ENCODE data around the gene DIS3L2. TPM values are rescaled to one million over a fixed set of nuclear protein-coding genes. Genes with fewer than 3 reads are reported as not detected.

DIS3L2 gene
- total RNA-seq, 2 experiments from 2014 or later, result 25.6 to 34.5 TPM

DNA sequence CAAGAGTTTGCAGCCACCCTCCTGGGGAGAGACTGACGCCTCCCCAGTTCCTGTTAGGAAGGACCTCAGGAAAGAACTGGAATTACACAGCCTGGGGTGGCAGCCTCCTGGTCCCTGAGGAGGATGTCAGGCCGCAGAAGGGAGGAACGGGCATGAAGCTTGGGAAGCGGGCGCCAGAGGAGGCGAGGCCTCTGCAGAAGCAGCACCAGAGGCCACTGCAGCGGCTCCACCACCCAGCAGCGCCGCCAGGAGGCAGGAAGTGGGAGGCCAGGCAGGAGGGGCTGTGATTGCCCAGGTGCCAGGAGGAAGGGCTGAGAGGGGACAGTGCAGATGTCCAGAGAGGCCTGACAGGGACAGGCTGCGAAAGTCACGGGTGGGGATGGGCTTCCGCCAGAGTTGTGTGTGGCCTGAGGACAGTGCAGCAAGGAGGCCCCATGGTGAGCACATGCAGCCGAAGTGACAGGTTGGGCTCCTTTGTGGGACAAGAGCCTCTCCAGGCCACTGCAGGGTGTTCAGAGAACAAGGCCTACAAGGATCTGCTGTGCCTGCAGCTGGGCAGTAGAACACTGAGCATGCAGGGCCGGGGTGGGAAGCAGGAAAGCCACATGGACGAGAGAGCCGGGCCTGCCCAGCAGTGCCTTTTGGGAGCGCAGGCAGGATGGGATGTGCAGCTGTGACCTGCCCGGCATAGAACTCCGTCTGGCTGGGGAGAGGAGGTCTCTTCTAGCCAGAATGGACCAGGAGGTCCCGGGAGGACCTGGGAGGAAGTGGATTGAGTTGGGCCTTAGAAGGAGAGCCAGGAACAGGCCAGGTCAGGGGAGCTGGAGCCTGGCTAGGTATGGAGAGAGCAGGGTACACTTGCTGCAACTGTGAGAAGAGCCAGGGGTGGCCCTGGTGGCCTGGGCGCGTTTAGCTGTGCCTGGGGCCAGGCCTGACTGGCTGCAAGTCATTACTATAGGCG, 377.9 kb downstream of the DIS3L2 start:
- ATAC-seq, result no peak
- POLR2A ChIA-PET, result no interaction called here
- H3K27me3 Mint-ChIP-seq, result no peaks in the 10 kb centered on the region
- peak; percentile 22 for DNase-seq
- H3K4me3 Mint-ChIP-seq, result no peak overlapping the region
- peaks cover 2% of the 10 kb centered on the region for H3K36me3 Mint-ChIP-seq (ENCODE audit: low read depth)
- H3K27ac Mint-ChIP-seq, result no peak overlapping the region
- H3K9me3 Mint-ChIP-seq (ENCODE audit: low read depth), result no peaks in the 10 kb centered on the region
- peaks cover 2% of the 10 kb centered on the region for H3K4me1 Mint-ChIP-seq
- intact Hi-C loops (cut with DNase I, micrococcal nuclease), result loop anchor here (5.0 kb wide), 2 partner anchors 98 to 183 kb away; partner anchors contain the start of gene PRSS56 (in 2 of the 2)
- CTCF ChIA-PET, result interaction anchor here (0.5 to 0.6 kb wide), 2 partner anchors 90 to 213 kb away, joined by 3 read pairs; no protein-coding TSS in a partner anchor

DNA sequence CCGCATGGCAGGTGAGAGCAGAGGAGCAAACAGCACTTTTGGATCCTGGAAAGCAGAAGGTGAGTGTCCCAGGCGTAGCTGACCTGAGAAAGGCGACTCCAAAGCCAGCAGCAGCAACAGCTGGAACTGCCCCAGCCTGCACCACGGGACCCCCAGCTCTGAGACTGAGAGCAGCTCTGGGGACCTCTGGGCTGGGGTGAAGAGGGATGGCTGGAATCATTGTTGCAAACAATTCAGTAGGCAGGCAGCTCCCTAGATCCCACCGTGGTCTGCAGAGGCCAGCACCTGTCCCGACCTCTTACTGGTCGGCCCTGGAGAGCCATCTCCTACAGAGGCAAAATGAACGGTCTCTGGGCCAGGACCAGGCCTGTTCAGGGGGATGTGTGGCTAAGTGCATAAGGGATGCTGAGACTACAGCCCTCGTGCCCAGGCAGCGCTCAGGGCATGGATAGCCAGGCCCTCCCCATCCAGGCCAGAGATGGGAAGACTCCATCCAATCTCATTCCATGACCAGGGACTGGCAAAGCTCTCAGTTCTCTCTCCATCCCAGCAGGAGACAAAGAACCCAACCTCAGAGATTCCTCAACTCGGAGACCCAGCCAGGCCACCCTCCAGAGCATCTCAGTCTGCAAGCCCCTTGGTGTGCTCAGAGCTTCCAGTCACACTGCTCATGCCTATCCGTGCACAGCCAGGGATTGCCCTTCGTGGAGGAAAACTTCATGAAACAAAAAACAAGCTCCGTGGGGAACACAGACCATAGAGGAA, 378.8 kb downstream of the DIS3L2 start:
- peak; percentile 3 for DNase-seq
- ChIA-PET CTCF (interaction anchor here (0.5 to 1.0 kb wide), 3 partner anchors 11 to 212 kb away, joined by 3 read pairs; no protein-coding TSS in a partner anchor), POLR2A (no interaction called here)
- no peak for ATAC-seq
- no peak overlapping the region for H3K27ac Mint-ChIP-seq
- H3K9me3 Mint-ChIP-seq (ENCODE audit: low read depth), result no peaks in the 10 kb centered on the region
- peaks cover 2% of the 10 kb centered on the region for H3K36me3 Mint-ChIP-seq (ENCODE audit: low read depth)
- intact Hi-C loops (cut with DNase I, micrococcal nuclease), result loop anchor here (5.0 kb wide), 1 partner anchor 182 kb away; the partner anchor contains the start of gene PRSS56 (in 2 of the 2)
- no peak overlapping the region for H3K4me3 Mint-ChIP-seq
- H3K4me1 Mint-ChIP-seq, result peaks cover 2% of the 10 kb centered on the region
- peaks cover 1% of the 10 kb centered on the region for H3K27me3 Mint-ChIP-seq

DNA sequence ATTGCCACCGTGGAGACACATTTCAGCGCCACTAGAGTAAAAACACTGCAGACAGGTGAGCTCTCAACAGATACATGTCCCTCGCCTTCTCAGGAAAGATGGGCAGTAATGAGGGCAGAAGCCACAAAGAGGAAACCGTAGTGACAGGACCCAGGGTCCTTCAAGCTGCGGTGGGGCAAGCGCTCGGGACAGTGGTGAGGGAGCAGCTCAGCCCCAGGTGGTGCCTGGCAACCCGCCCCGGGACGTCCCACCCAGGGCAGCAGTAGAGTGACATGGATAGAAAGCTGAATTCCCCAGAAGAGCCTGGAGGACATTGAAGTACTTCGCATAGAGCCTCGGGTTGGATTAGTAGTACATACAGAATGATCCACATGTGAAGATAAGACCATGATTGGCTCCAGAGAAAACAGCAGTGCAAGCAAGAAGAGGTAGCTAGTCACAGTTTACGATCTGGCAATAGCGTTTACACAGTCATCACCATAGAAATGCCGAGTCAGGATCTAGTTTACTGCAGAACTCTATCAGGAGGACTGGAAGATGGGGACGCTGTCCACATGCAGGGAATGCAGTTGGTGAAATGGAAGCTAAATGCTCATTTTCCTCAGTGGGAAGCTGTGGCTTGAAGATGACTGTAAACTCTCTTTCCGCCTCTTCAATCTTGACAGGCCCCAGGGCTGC, 379.7 kb downstream of the DIS3L2 start:
- H3K36me3 Mint-ChIP-seq (ENCODE audit: low read depth), result peaks cover 2% of the 10 kb centered on the region
- DNase-seq (peak; percentile 2), ATAC-seq (no peak)
- CTCF ChIA-PET, result interaction anchor here (0.8 to 1.0 kb wide), 2 partner anchors 10 to 96 kb away, joined by 3 read pairs; no protein-coding TSS in a partner anchor
- peaks cover 1% of the 10 kb centered on the region for H3K27me3 Mint-ChIP-seq
- H3K27ac Mint-ChIP-seq, result no peak overlapping the region
- intact Hi-C loops (cut with DNase I, micrococcal nuclease), result loop anchor here (5.0 kb wide), 1 partner anchor 181 kb away; the partner anchor contains the start of gene PRSS56 (in 2 of the 2)
- peaks cover 2% of the 10 kb centered on the region for H3K4me1 Mint-ChIP-seq
- H3K9me3 Mint-ChIP-seq (ENCODE audit: low read depth), result no peaks in the 10 kb centered on the region
- no peak overlapping the region for H3K4me3 Mint-ChIP-seq
- POLR2A ChIA-PET, result no interaction called here

DNA sequence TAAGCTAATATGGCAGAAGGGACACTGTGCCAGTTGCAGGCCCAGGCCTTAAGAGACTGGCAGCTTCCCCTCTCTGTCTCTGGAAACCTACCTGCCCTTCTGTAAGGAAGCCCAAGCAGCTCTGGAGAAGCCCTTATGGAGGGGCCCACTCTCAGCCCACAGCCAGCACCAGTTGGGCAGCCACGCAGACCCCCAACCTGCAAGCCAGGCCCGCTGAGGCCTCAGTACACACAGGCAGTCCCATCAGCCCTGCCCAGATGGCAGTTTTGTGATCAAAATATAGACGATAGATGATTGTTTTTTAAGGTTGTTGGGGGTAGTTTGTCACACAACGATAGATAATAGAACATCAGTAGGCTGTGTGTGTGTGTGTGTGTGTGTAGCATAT, 380.2 kb downstream of the DIS3L2 start:
- DNase-seq (peak; percentile 3), ATAC-seq (no peak)
- ChIA-PET POLR2A (interaction anchor here (0.7 kb wide), 1 partner anchor 170 kb away, joined by 3 read pairs; no protein-coding TSS in a partner anchor), CTCF (no interaction called here)
- Mint-ChIP-seq H3K4me3 (no peak overlapping the region), H3K9me3 (ENCODE audit: low read depth) (no peaks in the 10 kb centered on the region), H3K4me1 (peaks cover 2% of the 10 kb centered on the region), H3K27ac (no peak overlapping the region), H3K36me3 (ENCODE audit: low read depth) (peaks cover 2% of the 10 kb centered on the region), H3K27me3 (peaks cover 1% of the 10 kb centered on the region)
- intact Hi-C loops (cut with DNase I, micrococcal nuclease), result loop anchor here (5.0 kb wide), 1 partner anchor 181 kb away; the partner anchor contains the start of gene PRSS56 (in 2 of the 2)

DNA sequence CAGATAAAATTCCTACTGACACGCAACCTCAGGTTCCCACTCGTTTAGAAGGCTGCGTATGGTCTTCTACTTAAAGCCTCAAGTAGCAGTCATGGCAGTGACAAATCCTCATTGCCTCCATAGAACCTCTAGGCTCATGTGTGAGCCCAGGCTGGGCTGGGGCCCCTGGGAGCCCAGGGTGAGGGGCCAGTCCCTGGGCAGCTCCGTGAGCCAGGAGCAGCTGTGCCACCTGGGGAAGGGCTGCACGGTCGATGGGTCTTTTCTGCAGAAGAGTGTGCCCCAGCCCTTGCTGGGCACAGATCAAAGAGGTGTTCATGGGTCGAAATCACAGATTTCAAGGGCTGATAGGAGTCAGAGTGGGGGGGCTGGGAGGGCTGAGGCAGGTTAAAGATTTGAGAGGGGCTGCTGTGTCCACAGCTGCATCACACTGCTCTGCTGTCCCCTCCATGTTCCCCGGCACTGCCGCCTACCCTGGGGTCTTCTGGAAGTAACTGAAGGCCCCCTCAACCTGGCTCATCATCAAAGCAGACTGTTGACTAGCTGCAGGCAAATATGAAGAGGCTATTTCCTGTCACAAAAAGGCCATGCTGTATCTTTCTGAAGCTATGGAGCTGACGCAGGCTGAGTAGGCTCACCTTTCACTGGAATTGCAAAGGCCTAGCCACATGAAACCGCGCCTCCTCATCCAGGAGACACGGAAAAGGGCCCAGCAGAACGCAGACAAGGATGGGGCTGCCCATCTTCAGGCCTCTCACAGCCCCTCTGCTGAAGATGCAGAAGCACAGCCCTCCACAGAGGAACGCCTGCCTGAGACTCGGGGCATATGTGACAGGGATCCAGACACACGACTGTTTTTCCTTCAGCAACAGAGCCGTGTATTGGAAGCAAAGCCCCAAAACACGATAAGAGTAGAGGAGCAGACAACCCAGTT, 381.4 kb downstream of the DIS3L2 start:
- H3K27me3 Mint-ChIP-seq, result peaks cover 1% of the 10 kb centered on the region
- H3K4me3 Mint-ChIP-seq, result no peak overlapping the region
- POLR2A ChIA-PET, result no interaction called here
- CTCF ChIA-PET, result interaction anchor here (1.0 to 1.5 kb wide), 3 partner anchors 20 to 201 kb away, joined by 3 read pairs; no protein-coding TSS in a partner anchor
- peak; percentile 2 for DNase-seq
- no peak for ATAC-seq
- H3K9me3 Mint-ChIP-seq (ENCODE audit: low read depth), result peaks cover 2% of the 10 kb centered on the region
- intact Hi-C loops (cut with DNase I, micrococcal nuclease), result loop anchor here (5.0 kb wide), 1 partner anchor 179 kb away; the partner anchor contains the start of gene PRSS56 (in 2 of the 2)
- no peak overlapping the region for H3K27ac Mint-ChIP-seq
- peaks cover 2% of the 10 kb centered on the region for H3K36me3 Mint-ChIP-seq (ENCODE audit: low read depth)
- peaks cover 2% of the 10 kb centered on the region for H3K4me1 Mint-ChIP-seq

DNA sequence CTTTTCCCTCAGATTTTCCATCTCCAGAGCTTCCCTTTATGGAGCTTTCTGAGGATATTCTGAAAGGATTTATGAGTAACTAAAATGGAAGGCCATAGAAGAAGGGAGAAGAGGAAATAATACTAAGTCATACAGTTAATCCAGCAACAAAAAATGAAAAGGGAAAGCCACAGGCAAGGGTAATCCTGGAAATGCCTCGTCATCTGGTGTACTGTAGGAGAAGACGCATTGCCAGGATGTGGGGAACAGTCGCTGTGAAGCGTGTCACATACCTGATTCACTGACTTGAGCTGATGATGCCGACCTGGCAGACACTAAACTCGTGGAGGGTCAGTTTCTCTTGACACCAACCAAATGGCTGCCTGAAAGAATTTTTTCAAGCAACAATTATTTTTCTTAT, 382.3 kb downstream of the DIS3L2 start:
- ATAC-seq (no peak), DNase-seq (peak; percentile 9)
- Mint-ChIP-seq H3K4me3 (no peak overlapping the region), H3K27me3 (peaks cover 1% of the 10 kb centered on the region), H3K9me3 (ENCODE audit: low read depth) (peaks cover 2% of the 10 kb centered on the region), H3K27ac (no peak overlapping the region), H3K36me3 (ENCODE audit: low read depth) (peaks cover 2% of the 10 kb centered on the region), H3K4me1 (peaks cover 2% of the 10 kb centered on the region)
- intact Hi-C loops (cut with DNase I, micrococcal nuclease), result loop anchor here (5.0 kb wide), 1 partner anchor 178 kb away; the partner anchor contains the start of gene PRSS56 (in 2 of the 2)
- CTCF ChIA-PET, result interaction anchor here (1.0 to 1.5 kb wide), 3 partner anchors 21 to 202 kb away, joined by 3 read pairs; no protein-coding TSS in a partner anchor
- POLR2A ChIA-PET, result no interaction called here

DNA sequence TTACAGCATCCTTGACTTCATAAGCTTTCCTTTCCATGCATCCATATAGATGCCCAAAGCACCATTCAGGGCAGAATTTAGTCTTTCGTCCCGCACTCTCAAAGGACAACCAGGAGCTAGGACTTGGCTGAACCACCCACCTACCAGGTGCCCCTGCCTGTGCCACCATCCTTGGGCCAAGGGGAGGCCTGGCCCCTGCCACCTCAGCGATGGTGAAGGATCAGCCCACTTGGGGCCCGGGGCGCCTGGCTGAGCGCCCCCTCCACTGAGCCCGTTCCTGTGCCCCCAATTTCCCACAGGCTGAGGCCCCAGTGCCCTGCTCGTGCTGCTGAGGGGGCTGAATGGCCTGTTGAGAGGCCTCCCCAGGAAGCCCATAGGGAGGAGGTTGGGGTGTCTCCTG, 383.7 kb downstream of the DIS3L2 start:
- DNase-seq (peak; percentile 1), ATAC-seq (no peak)
- H3K36me3 Mint-ChIP-seq (ENCODE audit: low read depth), result no peaks in the 10 kb centered on the region
- peaks cover 3% of the 10 kb centered on the region for H3K27me3 Mint-ChIP-seq
- POLR2A ChIA-PET, result no interaction called here
- CTCF ChIA-PET, result interaction anchor here (0.6 to 0.7 kb wide), 2 partner anchors 60 to 93 kb away, joined by 3 to 5 read pairs; no protein-coding TSS in a partner anchor
- intact Hi-C loops (cut with DNase I, micrococcal nuclease), result no loop called here
- no peak overlapping the region for H3K27ac Mint-ChIP-seq
- no peak overlapping the region for H3K4me3 Mint-ChIP-seq
- peaks cover 2% of the 10 kb centered on the region for H3K9me3 Mint-ChIP-seq (ENCODE audit: low read depth)
- peaks cover 2% of the 10 kb centered on the region for H3K4me1 Mint-ChIP-seq

DNA sequence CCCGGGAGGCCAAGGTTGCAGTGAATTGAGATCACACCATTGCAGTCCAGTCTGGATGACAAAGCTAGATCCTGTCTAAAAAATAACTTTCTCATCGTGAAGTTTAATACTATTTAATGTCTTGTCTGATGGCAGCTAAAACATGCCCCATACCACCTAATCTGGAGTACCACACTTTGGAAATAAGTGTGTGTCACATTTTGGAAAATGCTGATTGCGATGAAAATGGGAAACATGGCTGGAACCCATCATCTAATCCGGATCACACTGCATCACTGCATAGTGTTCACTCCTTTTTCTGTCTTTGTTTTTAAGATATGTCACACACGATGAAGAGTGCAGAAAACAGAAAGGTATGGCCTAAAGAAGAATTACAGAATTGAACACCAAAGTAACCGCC, 385.9 kb downstream of the DIS3L2 start:
- H3K9me3 Mint-ChIP-seq (ENCODE audit: low read depth), result peaks cover 2% of the 10 kb centered on the region
- no peaks in the 10 kb centered on the region for H3K36me3 Mint-ChIP-seq (ENCODE audit: low read depth)
- ChIA-PET POLR2A (no interaction called here), CTCF (no interaction called here)
- H3K4me1 Mint-ChIP-seq, result peaks cover 5% of the 10 kb centered on the region
- DNase-seq (no peak), ATAC-seq (no peak)
- H3K27me3 Mint-ChIP-seq, result peaks cover 9% of the 10 kb centered on the region
- no peak overlapping the region for H3K4me3 Mint-ChIP-seq
- H3K27ac Mint-ChIP-seq, result no peak overlapping the region
- intact Hi-C loops (cut with DNase I, micrococcal nuclease), result no loop called here

DNA sequence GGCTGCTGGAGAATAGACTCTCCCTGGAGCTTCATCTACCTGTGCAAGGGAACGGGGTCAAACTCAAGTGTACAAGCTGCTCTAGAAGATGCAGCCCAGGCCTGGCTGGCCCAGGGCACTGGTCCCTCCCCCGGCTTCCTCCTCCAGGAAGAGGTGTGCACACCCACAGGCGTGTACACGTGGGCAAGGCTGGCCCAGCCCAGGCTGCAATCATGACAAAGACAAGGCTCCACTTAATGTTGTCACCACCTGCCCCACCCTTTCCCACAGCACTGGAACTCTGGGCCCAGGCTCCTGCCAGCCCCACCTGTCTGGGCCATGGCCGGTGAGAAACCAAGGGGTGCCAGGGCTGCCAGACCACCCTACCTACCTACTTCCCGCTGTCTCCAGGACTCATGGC, 387.4 kb downstream of the DIS3L2 start:
- H3K36me3 Mint-ChIP-seq (ENCODE audit: low read depth), result no peaks in the 10 kb centered on the region
- intact Hi-C loops (cut with DNase I, micrococcal nuclease), result no loop called here
- peaks cover 3% of the 10 kb centered on the region for H3K4me1 Mint-ChIP-seq
- H3K27ac Mint-ChIP-seq, result no peak overlapping the region
- H3K4me3 Mint-ChIP-seq, result no peak overlapping the region
- peak; percentile 42 for ATAC-seq
- DNase-seq, result no peak
- CTCF ChIA-PET, result no interaction called here
- H3K9me3 Mint-ChIP-seq (ENCODE audit: low read depth), result peaks cover 2% of the 10 kb centered on the region
- POLR2A ChIA-PET, result no interaction called here
- peaks cover 18% of the 10 kb centered on the region for H3K27me3 Mint-ChIP-seq

DNA sequence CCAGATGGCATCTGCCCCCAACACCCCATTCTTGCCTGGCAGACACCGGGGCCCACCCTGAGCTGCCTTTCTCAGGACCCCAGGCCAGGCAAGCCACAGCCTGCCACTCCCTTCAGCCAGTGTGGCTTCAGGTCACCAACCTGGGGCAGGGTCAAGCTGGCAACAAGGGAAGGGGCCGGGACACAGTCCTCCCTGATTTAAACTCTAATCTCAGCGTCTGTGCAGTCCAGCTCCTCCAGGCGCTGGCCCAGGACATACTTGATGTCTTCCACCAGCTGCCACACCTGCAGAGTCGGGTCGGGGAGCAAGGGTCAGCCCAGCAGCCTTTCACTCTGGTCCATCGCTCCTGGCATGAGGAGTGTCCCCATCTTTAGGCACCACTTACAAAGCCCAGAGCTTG, 388.0 kb downstream of the DIS3L2 start:
- Mint-ChIP-seq H3K4me3 (no peak overlapping the region), H3K27me3 (peaks cover 19% of the 10 kb centered on the region), H3K27ac (no peak overlapping the region), H3K36me3 (ENCODE audit: low read depth) (no peaks in the 10 kb centered on the region), H3K9me3 (ENCODE audit: low read depth) (peaks cover 2% of the 10 kb centered on the region), H3K4me1 (peaks cover 3% of the 10 kb centered on the region)
- intact Hi-C loops (cut with DNase I, micrococcal nuclease), result no loop called here
- ChIA-PET CTCF (no interaction called here), POLR2A (no interaction called here)
- no peak for ATAC-seq
- DNase-seq, result no peak

Data from activated CD4-positive, alpha-beta T cell treated with anti-CD3 and anti-CD28 coated beads for 36 hours (primary cell).